K562 (cell line): ENCODE data around the gene PRRT1. TPM values are rescaled to one million over a fixed set of nuclear protein-coding genes. Genes with fewer than 3 reads are reported as not detected.
A peak's percentile ranks its signal among the peaks of the same experiment; 100 is the strongest.

ENCODE experiments used
- AFF1 ChIP-seq, 2 experiments: fragments of 450-650 bp; IDR thresholded peaks; 2 replicates each; pipeline ENCODE4 v1.6.1; 2018; ENCODE audit warnings: mild to moderate bottlenecking in 2 of 2, low read depth in 1 of 2; ENCODE audit not compliant: partially characterized antibody in 2 of 2
- ATF2 ChIP-seq: sonication (generic); formaldehyde crosslinking; IDR thresholded peaks from 2 replicates; pipeline ENCODE4 v1.8.1; 2022; ENCODE audit warnings: missing genetic modification reagents
- CHD4 ChIP-seq: fragments of 200-600 bp; sonication (generic); IDR thresholded peaks from 3 replicates; pipeline ENCODE4 v1.6.1; 2012; ENCODE audit warnings: low read depth, mild to moderate bottlenecking, mixed read lengths, low read length, inconsistent platforms; ENCODE audit not compliant: insufficient read depth, insufficient replicate concordance, poor library complexity, severe bottlenecking
- CTCFL ChIP-seq: IDR thresholded peaks from 2 replicates; pipeline ENCODE4 v1.6.1; 2011; ENCODE audit warnings: borderline replicate concordance, low read depth, mild to moderate bottlenecking, moderate library complexity, low read length; ENCODE audit not compliant: insufficient read depth, poor library complexity, severe bottlenecking
- ETV6 ChIP-seq, 3 experiments: fragments of 150-350 bp in 1 of 3; sonication (generic) in 1 of 3; formaldehyde crosslinking in 1 of 3; IDR thresholded peaks; 2 replicates each; pipeline versions ENCODE4 v1.6.1 to v1.8.0; 2014 to 2022; ENCODE audit warnings: borderline replicate concordance in 2 of 3, low read depth in 2 of 3, antibody characterized with exemption in 1 of 3, low read length in 1 of 3, mild to moderate bottlenecking in 1 of 3, missing genetic modification reagents in 1 of 3
- FOXO4 ChIP-seq: fragments of 450-650 bp; formaldehyde crosslinking; IDR thresholded peaks from 2 replicates; pipeline ENCODE4 v1.4.0; 2020; ENCODE audit warnings: mild to moderate bottlenecking, moderate library complexity
- KDM5B ChIP-seq: fragments of 200-600 bp; sonication (generic); IDR thresholded peaks from 2 replicates; pipeline ENCODE4 v1.6.1; 2012; ENCODE audit warnings: low read depth, mild to moderate bottlenecking, moderate library complexity, low read length, control low read depth, inconsistent platforms; ENCODE audit not compliant: insufficient replicate concordance
- MTA1 ChIP-seq: fragments of 450-650 bp; IDR thresholded peaks from 2 replicates; pipeline ENCODE4 v1.6.1; 2017; ENCODE audit warnings: borderline replicate concordance
- PHB2 ChIP-seq: fragments of 450-650 bp; IDR thresholded peaks from 2 replicates; pipeline ENCODE4 v1.6.1; 2017; ENCODE audit warnings: low read depth
- RBM17 ChIP-seq: fragments of 200-400 bp; formaldehyde crosslinking; IDR thresholded peaks from 2 replicates; pipeline ENCODE4 v1.6.1; 2017; ENCODE audit warnings: low read depth, mild to moderate bottlenecking, low read length, borderline replicate concordance
- RBM39 ChIP-seq: fragments of 200-400 bp; formaldehyde crosslinking; optimal IDR thresholded peaks from 2 replicates; pipeline ENCODE3; 2018; ENCODE audit warnings: low read depth, low read length
- ZNF121 ChIP-seq: sonication (generic); formaldehyde crosslinking; conservative IDR thresholded peaks from 2 replicates; pipeline ENCODE4 v1.8.0; 2022; ENCODE audit warnings: missing genetic modification reagents
- ZNF551 ChIP-seq: fragments of 250-450 bp; sonication (Bioruptor Pico); IDR thresholded peaks from 2 replicates; pipeline ENCODE4 v1.5.0; 2021; ENCODE audit warnings: mild to moderate bottlenecking, moderate library complexity
- ZNF717 ChIP-seq: fragments of 250-450 bp; sonication (Bioruptor Pico); IDR thresholded peaks from 2 replicates; pipeline ENCODE4 v1.5.0; 2021
- ZNF76 ChIP-seq: fragments of 250-450 bp; sonication (Bioruptor Pico); IDR thresholded peaks from 2 replicates; pipeline ENCODE4 v1.4.0; 2020; ENCODE audit warnings: mild to moderate bottlenecking, moderate library complexity, borderline replicate concordance
- polyA plus RNA-seq, 8 experiments: library from polyadenylated mRNA; depleted of rRNA in 4 of 8; stranded (reverse) in 5 of 8; unstranded in 3 of 8; fragments of >200 nt; fragmentation: Nextera tagmentation in 2 of 8; fragmentation: Illumina TruSeq in 1 of 8; extraction: Ambion mirVana in 2 of 8; extraction: Trizol in 1 of 8; gene quantifications; 2 replicates each; pipeline versions ENCODE4 v1.2.1 to v1.2.3, GENCODE V29; 2011 to 2014; ENCODE audit warnings: inconsistent platforms in 1 of 8, missing spikeins in 1 of 8
- total RNA-seq, 7 experiments: library from RNA; depleted of rRNA in 6 of 7; stranded (reverse); fragments of >200 nt in 6 of 7; fragmentation: Illumina TruSeq in 2 of 7; extraction: Trizol in 2 of 7; gene quantifications; 2 replicates each; pipeline versions ENCODE4 v1.2.1 to v1.2.3, GENCODE V29; 2011 to 2021; ENCODE audit warnings: low replicate concordance in 1 of 7

PRRT1 gene
- total and polyA plus RNA-seq, 9 of the 15 experiments (the other 6 are each of a cell fraction or from before 2014, with no cell fraction given): 0.14 to 3.5 (median 0.41) TPM

- TF ChIP-seq AFF1 (IDR thresholded peaks at IDR 0.05; ENCODE audit: low read depth in 1 of 2, partially characterized antibody in 2 of 2): peak in 1 of 2 experiments; percentile 71
- no peak for TF ChIP-seq ZNF551
- no peak for TF ChIP-seq CHD4
- no peak for TF ChIP-seq CTCFL
- no peak for TF ChIP-seq ZNF121 (CRISPR knock-in tag)
- no peak for TF ChIP-seq RBM17
- TF ChIP-seq RBM39: no peak
- TF ChIP-seq FOXO4 (CRISPR knock-in tag): no peak
- TF ChIP-seq ZNF76 (CRISPR knock-in tag): no peak
- TF ChIP-seq KDM5B: no peak
- peak; percentile 87 for TF ChIP-seq MTA1
- no peak for TF ChIP-seq ATF2 (CRISPR knock-in tag)
- TF ChIP-seq ZNF717 (CRISPR knock-in tag): no peak
- TF ChIP-seq ETV6 (IDR thresholded peaks at IDR 0.05; ENCODE audit: borderline replicate concordance in 1 of 2, low read depth in 2 of 2, low read length in 1 of 2): 0 out of 4 replicates have a peak, but pooled peaks of 1 of the 2 experiments have one; percentile 40
- no peak for TF ChIP-seq ETV6 (CRISPR knock-in tag; IDR thresholded peaks at IDR 0.05; ENCODE audit: borderline replicate concordance)
- peak; percentile 79; the same call in 1 of the 2 replicates for TF ChIP-seq PHB2
Observed at GRCh38 chr6:32167761-32168262, 16.1 kb upstream of the PRRT1 start (continued).
